Measurements from ENCODE around the gene KDM2B.

The KDM2B gene

DNA sequence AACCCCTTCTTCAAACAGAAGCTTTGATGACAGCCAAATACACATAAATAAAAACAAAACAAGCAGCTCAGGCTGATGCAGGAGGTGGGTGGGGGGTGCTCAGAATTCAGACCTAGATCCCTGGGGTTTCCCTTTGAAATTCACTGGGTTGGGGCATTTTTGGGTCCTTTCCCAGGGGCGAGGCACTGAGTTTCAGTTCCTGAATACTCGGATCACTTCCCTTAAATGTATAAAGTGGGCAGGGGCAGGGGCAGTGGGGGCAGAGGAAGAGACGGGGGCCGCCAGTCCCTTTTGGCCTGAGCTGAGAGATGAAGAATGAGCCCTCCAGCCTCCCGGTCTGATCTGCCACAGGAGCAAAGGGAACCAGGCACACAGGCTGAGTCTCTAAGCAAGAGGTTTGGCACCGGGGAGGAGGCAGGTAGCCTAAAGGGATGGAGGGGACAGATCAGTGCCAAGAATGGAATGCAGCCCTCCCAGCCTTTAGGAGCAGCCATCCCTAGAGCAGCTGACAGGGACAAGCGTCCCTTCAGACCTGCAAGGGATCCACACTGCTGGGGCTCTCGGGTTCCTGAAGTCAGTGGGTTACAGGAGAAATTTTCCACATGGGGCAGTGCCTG is 20.3 kb downstream of the KDM2B start:
- DNase-seq = no peak

DNA sequence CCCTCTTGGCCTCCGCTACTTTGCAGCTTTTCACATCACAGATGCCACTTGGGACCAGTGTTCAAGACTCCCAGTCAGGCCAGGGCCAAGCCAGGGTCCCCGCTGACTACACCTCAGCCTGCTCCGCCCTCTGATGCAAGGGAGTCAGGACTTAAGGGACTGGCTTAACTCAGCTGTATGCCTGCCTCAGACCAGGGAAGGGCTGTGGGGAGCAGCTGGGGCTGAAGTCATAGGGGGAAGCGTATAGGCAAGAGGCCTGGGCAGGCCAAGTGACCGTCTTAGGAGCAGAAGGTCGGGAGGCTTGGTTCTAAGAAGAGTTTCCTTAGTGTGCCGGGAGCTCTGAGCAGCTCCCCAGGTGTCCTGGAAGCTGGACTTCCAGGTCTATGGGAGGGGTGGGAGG is 21.9 kb downstream of the KDM2B start:
- DNase-seq = no peak

DNA sequence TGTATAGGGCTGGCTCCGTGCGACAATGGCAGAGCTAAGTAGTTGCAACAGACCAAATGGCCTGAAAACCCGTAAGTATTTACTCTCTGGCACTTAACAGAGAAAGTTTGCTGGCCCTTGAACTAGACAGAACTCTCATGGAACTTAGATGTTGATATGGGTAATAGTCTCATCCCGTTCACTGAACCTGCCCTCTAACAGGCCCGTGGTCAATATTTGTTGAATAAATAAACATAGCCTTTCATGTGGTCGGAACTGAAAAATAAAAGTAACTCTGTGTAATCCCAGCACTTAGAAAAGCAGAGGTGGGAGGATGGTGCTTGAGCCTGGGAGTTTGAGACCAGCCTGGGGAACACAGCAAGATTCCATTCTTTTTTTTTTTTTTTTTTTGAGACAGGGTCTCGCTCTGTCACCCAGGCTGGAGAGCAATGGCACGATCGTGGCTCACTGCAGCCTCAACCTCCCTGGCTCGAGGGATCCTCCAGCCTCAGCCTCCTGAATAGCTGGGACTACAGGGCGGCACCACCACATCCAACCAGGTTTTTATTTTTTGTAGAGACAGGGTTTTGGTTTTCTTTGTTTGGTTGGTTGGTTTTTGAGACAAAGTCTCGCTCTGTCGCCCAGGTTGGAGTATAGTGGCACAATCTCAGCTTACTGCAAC is 29.7 kb downstream of the KDM2B start:
- DNase-seq = peak; percentile 60

DNA sequence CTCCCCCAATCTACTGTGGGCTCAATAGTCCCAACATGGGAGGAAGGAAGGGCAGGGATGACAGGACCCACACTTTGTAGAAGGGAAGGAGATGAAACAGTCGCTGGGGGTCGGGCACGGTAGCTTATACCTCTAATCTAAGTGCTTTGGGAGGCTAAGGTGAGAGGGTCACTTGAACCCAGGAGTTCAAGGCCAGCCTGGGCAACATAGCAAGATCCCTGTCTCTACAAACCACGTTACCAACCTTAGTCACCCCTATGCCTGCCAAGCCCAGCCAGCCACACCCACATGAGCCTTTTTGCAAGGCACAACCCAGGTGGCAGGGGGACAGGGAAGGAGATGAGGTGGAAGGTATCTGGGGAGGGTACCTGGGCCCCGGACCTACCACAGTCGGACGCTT is 31.7 kb downstream of the KDM2B start:
- DNase-seq = no peak

DNA sequence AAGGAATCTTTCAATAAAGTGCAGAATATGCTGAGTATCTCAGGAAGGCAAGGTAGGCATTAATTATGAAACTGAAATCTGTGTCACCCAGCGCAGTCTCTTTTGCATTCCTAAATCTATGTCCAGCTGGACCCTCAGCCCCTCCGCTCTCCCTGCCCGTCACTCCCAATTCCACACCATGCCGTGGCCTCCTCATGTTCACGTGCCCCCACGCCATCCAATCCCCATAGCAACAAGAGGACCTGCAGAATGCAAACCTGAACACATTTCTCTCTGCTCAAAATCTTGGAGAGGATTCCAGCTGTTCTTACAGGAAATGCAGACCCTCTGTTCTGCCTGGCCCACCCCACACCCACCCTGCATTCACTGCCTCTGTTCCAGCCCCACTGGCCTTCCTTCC is 35.3 kb downstream of the KDM2B start:
- no peak for DNase-seq

DNA sequence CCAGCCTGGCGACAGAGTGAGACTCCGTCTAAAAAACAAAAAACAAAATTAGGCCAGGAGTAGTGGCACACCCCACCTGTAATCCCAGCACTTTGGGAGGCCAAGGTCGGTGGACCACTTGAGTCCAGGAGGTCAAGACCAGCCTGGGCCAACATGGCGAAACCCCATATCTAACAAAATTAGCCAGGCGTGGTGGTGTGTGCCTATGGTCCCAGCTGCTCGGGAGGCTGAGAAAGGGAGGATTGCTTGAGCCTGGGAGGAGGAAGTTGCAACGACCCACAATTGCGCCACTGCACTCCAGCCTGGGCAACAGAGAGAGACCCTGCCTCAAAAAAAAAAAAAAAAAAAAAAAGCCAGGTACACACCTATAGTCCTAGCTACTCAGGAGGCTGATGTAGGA is 37.0 kb downstream of the KDM2B start:
- DNase-seq = no peak

DNA sequence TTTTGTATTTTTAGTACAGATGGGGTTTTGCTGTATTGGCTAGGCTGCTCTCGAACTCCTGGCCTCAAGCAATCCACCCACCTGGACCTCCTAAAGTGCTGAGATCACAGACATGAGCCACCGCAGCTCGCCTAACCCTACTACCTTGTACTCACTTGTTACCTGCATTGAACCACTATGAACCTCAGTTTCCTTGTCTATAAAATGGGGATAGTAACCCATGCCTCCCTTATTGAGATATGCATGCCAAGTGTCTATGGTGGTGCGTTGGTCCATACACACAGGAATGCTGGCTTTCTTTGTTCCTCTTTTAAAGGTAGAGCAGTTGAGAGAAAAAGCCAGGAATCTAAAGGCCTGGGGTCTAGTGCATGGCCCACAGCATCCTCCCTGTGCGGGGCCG is 40.9 kb downstream of the KDM2B start:
- DNase-seq = no peak

DNA sequence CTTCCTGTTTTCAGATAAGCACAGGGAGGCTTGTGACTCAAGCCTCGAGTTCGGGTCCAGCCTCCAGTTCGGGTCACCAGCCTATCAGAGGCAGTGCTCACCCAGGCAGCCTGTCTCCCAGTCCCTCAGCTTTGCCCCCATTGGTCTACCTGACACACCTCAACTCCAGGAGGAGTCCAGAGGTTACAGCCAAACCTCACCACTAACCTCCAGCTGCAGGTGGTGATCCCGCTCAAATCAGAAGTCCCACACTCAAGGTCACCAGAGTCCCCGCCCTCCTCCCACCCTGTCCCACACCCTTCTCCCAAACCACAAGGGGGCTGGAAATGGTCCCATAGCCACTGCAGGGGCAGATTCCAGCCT is 42.1 kb downstream of the KDM2B start:
- peak; percentile 51 for DNase-seq

DNA sequence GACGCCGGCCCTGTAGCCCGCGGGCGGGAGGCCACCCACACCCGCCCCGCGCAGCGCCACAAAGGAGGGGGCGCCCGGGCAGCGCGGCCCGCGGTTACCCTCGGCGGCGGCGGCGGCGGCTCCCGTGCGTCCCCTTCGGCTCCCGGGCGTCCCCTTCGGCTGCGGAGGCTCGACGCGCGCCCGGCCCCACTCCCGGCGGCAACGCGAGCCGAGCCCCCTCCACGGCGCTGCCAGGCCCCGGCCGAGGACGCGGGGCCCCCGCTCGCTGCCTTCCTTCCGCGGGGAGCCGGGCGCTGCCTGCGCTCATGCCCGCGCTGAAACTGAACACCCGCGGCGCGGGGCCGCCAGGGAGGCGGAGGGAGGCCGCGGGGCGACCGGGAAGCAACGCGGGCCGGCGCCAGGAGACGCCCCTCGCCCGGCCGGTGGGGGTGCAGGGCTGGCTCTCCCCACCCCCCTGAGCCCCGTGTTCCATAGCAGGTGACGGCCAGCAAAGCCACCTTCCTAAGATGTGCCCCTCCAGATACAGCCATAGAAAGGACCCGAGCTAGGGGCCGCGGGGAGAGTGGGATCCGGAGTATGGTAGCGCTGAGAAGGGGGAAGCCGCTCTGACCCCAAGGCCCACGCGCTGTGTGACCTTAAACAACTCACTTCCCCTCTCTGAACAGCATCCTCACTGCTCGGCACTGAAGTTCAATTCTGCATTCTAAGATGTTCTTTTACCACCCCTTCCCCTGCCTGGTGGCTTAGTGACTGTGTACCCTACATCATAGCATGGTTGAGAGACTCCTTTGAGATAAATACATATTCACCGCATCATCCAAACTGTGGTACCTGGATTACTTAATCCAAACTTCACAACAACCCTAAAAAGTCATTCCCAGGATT is 42.8 kb downstream of the KDM2B start:
- DNase-seq = peak; percentile 68

DNA sequence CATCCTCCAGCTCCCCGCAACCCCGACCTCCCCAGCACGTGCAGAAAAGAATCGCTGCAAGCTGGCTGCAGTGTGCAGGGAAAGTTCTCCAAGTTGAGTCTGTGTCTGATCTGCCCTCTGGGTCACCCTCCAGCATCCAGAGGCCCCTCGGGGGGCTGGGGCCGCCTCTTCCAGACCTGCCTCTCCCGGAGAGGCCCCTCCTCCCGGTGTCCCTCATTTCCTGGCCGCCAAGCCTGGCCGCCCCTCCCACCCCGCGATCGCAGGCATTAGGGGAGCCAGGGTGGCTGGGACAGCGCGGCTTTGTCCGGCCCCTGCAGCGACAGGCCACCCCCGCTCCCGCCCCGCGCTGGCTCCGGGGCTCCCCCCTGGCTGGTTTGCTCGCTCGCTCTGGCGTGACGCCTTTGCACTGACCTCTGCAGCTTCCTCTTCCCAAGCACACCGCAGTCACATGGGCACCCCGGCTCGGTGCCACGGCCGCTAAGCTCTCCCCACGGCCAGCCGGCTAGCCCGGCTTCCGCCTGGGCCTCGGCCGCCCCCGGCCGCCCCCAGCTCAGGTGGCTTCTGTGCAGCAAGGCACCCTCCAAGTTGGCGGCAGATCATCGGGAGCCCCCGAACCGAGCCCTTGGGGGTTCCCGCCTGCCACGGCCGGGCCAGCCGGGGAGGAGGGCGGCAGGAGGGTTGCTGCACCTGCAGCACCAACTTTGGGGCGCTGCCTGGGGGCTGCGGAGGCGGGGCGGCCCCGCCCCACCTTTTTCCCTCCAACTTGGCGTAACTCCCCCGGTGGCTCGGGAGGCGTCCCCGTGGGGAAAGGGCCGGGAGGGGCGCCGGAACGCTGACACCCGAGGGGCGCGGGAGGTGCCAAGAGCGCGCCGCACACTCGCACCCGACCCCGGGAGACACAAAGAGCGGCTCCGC is 43.7 kb downstream of the KDM2B start:
- DNase-seq = peak; percentile 87

DNA sequence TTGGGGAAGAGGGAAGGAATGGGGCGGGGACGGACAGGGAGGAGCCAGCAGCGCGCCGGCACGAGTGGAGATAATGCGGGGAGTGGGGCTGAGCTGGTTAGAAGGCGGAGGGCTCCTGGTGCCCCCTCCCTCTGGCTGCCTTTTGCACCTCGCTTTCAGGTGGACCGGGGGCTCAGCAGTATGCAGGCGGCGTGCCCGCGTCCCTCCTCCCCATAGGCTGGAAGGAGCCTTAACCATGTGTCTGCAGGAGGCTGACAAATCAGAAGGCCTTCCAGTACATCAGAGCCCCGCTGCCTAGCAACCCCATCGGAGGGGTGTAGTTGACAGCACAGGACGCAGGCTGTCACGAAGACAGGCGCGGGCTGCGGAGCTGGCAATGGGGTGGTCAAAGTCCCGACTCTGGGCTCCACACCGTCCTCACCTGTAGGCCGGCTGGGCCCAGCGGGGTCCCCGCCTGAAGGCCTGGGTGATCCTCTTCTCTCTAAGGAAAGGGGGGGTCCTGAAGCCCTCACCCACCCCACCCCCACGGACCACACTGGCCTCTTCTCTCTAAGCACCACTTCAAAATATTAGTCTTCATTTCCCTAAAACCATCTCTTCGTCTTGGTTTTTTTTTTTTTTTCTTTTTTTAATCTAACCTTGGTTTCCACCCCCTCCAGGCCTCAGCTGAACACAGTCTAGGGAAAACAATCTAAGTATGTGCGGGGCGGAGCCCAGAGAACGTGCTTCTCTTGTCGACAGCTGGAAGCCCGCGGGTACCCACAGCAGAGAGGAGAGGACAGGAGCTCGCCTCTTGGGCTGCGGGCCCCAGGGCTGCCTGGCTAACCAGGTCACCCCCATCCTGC is 44.5 kb downstream of the KDM2B start:
- peak; percentile 95 for DNase-seq

DNA sequence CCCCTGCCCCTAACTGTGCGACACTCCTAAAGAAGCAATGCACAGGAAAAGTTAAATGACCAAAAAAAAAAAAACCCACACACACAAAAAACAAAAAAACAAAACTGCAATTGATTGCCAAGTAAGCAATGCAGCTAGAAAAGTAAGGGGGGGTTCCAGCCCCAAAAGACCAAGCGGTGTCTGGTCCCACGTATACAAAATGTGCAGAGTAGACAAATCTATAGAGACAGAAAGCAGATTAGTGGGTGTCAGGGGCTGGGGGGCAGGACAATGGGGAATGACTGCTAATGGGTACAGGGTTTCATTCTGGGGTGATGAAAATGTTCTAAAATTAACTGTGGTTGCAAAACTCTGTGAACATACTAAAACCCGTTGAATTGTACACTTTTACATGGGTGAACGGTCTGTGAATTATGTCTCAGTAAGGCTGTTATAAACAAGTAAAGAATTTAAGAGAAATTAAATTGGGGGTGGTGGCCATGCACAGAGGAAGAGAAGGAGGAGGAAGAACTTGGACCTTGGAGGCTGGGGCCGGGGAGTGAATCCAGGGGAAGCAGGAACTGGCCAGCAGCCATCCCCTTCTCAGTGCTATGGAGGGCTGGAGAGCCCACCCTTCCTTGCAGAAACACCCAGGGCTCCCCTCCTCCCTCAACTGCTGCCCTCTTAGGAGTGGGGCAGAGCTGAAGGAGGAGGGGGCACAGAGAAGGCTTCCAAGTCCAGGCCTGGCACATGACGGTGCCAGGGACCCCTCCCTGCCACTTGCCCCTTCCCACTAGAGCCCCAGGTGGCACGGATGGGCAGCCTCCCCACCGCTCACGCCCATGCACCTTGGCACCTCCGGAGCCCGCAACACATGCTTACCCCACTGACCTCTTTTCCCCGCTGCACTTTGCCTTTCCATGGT is 45.4 kb downstream of the KDM2B start:
- DNase-seq = no peak

DNA sequence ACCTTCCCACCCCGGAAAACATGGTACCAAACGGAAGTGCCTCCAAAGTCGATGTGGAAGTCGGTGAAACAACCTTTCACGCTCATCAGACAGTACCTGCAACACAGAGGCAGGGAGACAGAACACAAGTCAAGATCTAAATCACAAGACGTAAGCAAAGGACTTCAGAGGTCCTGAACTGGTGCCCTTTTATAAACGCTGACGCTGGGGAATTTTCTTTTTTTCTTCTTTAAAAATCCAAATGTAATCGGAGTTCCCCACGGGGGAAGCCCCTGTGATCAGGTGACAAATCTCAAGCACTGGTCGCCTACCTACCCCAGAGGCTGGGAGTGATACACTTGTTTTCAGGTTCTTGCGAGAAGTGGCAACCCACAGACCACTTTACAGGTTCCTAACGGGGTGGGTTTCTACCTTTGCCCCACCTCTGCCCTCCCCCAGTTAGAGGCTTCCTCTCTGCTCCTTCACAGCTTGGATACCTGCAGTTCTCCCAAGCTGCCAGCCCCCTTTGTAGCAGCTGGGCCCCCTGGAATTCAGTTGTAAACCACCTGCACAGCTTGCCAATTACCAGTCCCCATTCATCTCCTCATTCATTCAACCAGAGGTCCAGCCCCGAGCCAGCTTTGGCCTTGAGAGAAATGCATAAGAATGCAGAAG is 46.2 kb downstream of the KDM2B start:
- DNase-seq = no peak

DNA sequence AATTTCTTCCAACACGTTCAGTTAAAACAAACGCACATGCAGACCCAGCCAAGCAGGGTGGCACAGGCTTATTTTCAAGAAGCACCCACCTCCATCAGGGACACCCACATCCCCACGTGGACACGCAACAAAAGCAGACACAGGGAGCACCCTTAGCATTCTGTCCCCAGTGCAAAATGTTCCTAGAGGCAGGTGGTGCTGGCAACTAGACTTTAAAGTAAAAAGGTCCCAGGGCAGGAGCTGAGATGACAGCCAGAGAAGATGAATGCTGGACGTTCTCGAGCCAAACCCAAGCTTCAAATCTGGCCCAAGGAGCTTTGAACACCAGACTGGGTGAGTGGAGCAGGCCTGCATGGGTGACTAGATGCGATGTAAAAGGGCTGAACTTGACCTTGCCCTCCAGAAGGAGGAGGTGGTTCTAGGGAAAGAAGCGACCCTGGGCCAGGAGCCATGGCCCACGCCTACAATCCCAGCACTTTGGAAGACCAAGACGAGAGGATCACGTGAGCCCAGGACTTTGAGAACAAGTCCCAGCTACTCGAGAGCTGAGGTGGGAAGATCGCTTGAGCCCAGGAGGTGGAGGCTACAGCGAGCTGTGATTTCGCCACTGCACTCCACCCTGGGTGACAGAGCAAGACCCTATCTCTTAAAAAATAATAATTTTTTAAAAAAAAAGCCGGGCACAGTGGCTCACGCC is 47.3 kb downstream of the KDM2B start:
- no peak for DNase-seq

DNA sequence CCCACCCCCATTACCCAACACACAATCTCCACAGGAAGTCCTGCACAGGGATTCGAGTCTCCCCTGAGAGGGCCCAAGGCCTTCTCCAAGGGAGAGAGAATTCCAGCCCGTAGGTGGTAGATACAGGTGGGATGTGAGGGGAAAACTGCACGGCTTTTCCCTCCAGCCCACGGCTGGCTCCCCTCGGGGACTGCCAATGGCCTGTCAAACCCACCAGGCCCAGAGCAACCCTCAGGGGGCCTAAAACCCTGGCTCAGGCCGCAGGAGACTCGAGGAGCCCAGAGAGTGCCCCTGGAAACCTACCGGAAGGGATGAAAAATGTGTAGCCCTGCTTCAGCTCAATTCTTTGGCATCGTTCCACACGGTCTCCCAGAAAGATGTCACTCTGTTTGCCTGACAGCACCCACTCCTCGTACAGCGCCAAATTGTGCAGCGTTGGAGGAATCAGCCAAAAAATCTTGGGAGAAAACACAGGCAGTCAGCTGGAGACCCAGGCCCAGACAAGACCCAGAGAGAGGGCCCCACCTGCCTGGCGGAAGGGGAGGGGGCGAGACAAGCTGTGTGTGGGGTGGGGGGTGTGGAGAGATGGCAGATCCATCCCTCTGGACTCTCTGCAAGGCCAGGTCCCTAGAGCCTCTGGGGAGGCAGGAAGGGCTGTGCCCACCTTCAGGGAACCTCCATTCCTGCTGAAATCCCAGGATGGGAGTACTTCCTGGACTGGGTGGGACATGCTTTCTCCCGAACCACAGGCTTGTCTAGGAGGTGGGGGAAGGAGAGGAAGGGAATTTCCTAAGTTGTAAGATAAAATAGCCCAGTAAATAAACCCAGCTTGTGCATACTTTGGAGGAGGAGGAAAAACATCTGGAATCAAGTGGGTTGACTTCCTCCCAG is 48.1 kb downstream of the KDM2B start:
- no peak for DNase-seq

DNA sequence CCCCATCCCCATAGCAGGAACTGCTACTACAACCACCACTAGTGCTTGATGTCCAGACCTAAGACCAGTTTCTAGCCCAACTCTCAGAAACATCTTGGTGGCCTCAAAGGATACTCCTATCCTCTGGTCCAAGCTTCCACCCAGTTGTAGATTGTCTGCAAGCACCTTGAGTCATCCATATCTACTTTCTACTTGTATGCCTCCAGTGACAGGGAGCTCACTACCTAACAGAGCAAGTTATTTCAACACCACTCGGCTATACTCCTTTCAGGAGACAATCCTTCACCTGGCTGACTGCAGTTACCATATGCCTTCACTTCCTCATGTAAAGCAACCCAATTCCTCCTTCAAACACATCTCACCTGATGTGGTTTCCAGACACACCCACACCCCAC is 49.5 kb downstream of the KDM2B start:
- DNase-seq = no peak

DNA sequence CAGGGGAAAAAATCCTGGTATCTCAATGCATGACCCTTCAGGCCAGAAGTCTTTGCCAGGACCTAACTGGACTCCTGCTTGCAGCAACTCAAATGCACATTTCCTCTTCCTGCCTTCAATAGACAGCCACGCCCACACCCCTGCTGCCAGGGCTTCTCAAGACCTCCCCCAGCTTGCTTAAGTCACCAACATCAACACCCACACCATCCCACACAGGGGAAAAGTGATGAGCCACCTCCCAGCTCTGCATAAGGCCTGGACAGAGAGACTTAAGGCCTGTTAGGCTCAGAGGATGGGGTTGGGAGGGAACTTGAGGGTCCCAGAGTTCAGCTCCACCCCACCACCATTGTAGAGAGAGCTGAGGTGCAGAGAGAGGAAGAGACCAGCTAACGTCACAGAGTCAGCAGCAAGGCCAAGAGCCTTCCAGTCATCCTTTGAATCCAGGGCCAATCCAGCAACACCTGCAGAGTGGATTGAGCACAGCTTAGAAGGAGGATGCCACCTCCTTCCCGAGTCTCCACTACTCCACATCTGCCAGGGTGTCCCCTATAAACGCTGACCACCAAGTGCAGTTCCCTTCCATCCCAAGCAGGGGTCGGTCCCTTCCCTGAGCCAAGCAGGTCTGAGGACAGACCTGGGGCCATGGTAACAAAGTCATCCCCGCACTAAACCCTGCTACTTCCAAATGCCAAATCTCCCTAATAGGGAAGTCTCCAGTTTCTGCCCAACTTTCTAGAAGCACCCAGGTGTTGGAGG is 50.0 kb downstream of the KDM2B start:
- DNase-seq = no peak

DNA sequence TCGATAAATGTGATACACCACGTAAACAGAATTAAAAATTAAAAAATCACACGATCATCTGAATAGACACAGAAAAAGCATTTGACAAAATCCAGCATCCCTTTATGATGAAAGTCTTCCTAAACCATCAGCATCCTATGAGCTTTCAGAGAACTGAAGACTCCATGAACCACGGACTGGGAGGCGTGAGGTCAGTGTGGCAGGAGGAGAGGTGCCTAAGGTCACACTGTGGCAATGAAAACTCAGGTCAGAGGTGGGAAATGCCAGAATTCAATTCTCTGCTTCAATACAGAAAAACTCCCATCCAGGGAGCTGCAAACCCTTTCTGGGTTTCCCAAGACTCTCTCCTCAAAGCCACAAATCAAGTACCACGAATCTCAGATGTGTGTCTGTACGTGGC is 51.6 kb downstream of the KDM2B start:
- no peak for DNase-seq

All from DMS53 (cell line).